Measurements from ENCODE around the gene TNFRSF13B. TPM values are rescaled to one million over a fixed set of nuclear protein-coding genes. Genes with fewer than 3 reads are reported as not detected.

Gene TNFRSF13B
- total RNA-seq, 1 experiment from 2014 or later = not detected

DNA sequence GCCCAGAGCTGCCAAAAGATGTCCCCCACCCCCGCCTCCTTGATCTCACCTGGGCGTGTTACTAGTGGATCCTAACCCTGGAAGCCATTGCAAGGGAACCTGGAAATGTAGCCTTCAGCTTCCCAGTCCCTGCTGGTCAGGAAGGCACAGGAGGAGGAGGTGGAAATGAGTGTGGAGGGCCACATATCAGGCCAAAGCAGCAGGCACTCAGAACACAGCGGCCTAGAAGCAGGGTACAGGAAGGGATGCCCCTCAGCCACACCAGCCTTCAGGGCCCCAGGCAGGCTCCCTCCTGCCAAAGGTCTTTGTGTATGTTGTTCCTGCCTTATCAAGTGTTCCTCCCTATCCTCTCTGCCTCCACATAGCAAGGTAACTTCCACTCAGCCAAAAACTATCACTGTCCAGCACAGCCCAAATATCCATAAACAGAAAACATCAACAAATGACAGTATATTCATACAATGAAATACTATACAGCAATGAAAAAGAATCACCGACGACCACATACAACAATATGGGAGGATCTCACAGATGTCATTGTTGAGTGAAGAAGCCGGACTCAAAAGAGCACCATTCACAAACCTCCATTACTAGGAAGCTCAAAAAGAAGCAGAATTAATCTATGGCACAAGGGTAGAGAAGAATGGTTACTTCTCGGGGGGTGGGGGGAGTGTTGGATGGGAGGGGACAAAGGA is 28.2 kb upstream of the TNFRSF13B start:
- Histone ChIP-seq H3K4me2 (ENCODE audit: low read length) (no peak overlapping the region), H3K4me1 (ENCODE audit: control insufficient read depth in 1 of 2, insufficient read depth in 2 of 2, low read length in 2 of 2) (peaks cover 0 to 9% of the 10 kb centered on the region in 2 experiments; a peak in 3 of 4 replicates), H3K9me2 (ENCODE audit: insufficient read depth) (no peaks in the 10 kb centered on the region), H3K9ac (ENCODE audit: low read length) (no peak overlapping the region), H3K27me3 (ENCODE audit: insufficient read depth, low read length) (no peaks in the 10 kb centered on the region), H3K79me2 (ENCODE audit: insufficient read depth, low read length) (no peaks in the 10 kb centered on the region), H3K27ac (ENCODE audit: low read depth, low read length) (no peak overlapping the region), H3K36me3 (ENCODE audit: control insufficient read depth in 1 of 2, insufficient read depth in 2 of 2, low read length in 2 of 2) (no peaks in the 10 kb centered on the region), H3K4me3 (replicated peaks in 1 of 2; ENCODE audit: low read depth in 1 of 2, low read length in 2 of 2) (no peak overlapping the region), H4K20me1 (ENCODE audit: insufficient read depth) (no peaks in the 10 kb centered on the region), H3K9me3 (ENCODE audit: control insufficient read depth in 1 of 2, insufficient read depth in 1 of 2, low read depth in 1 of 2, low read length in 2 of 2) (no peaks in the 10 kb centered on the region), H2AFZ (ENCODE audit: low read depth, low read length, poor library complexity, severe bottlenecking) (no peak overlapping the region)
- ATAC-seq (no peak), DNase-seq (ENCODE audit: low read depth, low spot score) (no peak)
- TF ChIP-seq, protein P1, sequence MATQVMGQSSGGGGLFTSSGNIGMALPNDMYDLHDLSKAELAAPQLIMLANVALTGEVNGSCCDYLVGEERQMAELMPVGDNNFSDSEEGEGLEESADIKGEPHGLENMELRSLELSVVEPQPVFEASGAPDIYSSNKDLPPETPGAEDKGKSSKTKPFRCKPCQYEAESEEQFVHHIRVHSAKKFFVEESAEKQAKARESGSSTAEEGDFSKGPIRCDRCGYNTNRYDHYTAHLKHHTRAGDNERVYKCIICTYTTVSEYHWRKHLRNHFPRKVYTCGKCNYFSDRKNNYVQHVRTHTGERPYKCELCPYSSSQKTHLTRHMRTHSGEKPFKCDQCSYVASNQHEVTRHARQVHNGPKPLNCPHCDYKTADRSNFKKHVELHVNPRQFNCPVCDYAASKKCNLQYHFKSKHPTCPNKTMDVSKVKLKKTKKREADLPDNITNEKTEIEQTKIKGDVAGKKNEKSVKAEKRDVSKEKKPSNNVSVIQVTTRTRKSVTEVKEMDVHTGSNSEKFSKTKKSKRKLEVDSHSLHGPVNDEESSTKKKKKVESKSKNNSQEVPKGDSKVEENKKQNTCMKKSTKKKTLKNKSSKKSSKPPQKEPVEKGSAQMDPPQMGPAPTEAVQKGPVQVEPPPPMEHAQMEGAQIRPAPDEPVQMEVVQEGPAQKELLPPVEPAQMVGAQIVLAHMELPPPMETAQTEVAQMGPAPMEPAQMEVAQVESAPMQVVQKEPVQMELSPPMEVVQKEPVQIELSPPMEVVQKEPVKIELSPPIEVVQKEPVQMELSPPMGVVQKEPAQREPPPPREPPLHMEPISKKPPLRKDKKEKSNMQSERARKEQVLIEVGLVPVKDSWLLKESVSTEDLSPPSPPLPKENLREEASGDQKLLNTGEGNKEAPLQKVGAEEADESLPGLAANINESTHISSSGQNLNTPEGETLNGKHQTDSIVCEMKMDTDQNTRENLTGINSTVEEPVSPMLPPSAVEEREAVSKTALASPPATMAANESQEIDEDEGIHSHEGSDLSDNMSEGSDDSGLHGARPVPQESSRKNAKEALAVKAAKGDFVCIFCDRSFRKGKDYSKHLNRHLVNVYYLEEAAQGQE (IDR thresholded peaks at IDR 0.05; ENCODE audit: low read depth) = no peak
- no peak for TF ChIP-seq POLR2A (IDR thresholded peaks at IDR 0.05; ENCODE audit: borderline replicate concordance, extremely low read depth, insufficient read depth, insufficient read length)
- TF ChIP-seq SIN3A (IDR thresholded peaks at IDR 0.05; ENCODE audit: low read depth) = no peak
- no peak for TF ChIP-seq RAD21 (IDR thresholded peaks at IDR 0.05; ENCODE audit: low read depth)
- no peak for TF ChIP-seq EZH2 (IDR thresholded peaks at IDR 0.05)
- TF ChIP-seq, protein P2, sequence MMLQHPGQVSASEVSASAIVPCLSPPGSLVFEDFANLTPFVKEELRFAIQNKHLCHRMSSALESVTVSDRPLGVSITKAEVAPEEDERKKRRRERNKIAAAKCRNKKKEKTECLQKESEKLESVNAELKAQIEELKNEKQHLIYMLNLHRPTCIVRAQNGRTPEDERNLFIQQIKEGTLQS (IDR thresholded peaks at IDR 0.05) = no peak
- no peak for TF ChIP-seq ELF1 (IDR thresholded peaks at IDR 0.05; ENCODE audit: borderline replicate concordance, low read depth)
- TF ChIP-seq ZFX (IDR thresholded peaks at IDR 0.05) = no peak
- TF ChIP-seq EGR1 (IDR thresholded peaks at IDR 0.05; ENCODE audit: low read depth) = no peak
- TF ChIP-seq YY1 (IDR thresholded peaks at IDR 0.05; ENCODE audit: extremely low read depth, insufficient replicate concordance, low read depth, low read length) = no peak
- no peak for TF ChIP-seq JUND (IDR thresholded peaks at IDR 0.05)
- no TSS peak for BruUV-seq (replicated peaks)
- RAD21 ChIA-PET (ENCODE audit: low non-redundant PET in 1 of 2, low total read pairs in 2 of 2, uncharacterized antibody in 2 of 2, unreplicated experiment in 2 of 2) = no interaction called here
- CTCF ChIA-PET = interaction anchor here (1.0 kb wide), 1 partner anchor 16 kb away, joined by 3 read pairs; no protein-coding TSS in a partner anchor
- POLR2A ChIA-PET = no interaction called here
- intact Hi-C loops (cut with micrococcal nuclease) = loop anchor here (2.0 to 10.0 kb wide), 3 partner anchors 147 to 645 kb away; no protein-coding TSS in a partner anchor
